ENCODE measurements around the gene TTC39B.

DNA sequence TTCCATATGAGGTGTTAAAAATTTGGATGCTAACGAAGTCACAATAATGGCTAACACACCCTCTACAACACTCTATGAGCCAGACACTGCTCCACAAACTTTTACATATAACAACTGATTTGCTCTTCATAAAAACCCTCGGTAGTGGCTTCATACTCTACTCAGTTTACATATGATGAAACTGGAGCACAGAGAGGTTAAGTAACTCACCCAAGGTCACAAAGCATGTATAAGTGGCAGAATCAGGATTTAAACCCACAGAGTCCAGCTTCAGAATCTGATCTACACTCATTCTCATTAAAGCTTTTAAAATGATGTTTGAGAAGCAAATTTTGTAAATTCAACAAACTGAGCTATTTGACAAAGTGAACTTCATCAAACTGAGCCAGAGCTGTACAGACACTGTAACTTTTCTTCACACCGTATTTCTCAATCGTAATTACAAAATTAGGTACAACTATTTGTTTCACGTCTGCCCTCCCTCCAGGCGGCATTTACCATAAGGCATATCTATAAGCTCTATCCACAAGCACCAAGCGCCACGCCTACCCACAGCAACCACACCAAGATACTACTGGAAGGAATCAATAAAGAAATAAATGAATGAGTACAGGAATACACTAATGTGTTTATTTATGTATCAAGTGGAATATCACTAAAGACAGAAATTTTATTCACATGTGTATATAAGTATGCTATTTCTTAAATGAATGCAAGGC is 24.3 kb downstream of the TTC39B start:
- TF ChIP-seq RAD21 (IDR thresholded peaks at IDR 0.05) (no peak), YY1 (IDR thresholded peaks at IDR 0.05) (no peak), CTCF (IDR thresholded peaks at IDR 0.05; ENCODE audit: low read depth, low read length, missing input control) (no peak), TAF1 (conservative IDR thresholded peaks at IDR 0.05) (no peak), JUND (IDR thresholded peaks at IDR 0.05) (no peak), FOXA1 (IDR thresholded peaks at IDR 0.05) (no peak), EGR1 (IDR thresholded peaks at IDR 0.05; ENCODE audit: low read depth in 2 of 2) (no peak)
- TF ChIP-seq, protein P1, sequence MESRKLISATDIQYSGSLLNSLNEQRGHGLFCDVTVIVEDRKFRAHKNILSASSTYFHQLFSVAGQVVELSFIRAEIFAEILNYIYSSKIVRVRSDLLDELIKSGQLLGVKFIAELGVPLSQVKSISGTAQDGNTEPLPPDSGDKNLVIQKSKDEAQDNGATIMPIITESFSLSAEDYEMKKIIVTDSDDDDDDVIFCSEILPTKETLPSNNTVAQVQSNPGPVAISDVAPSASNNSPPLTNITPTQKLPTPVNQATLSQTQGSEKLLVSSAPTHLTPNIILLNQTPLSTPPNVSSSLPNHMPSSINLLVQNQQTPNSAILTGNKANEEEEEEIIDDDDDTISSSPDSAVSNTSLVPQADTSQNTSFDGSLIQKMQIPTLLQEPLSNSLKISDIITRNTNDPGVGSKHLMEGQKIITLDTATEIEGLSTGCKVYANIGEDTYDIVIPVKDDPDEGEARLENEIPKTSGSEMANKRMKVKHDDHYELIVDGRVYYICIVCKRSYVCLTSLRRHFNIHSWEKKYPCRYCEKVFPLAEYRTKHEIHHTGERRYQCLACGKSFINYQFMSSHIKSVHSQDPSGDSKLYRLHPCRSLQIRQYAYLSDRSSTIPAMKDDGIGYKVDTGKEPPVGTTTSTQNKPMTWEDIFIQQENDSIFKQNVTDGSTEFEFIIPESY (IDR thresholded peaks at IDR 0.05), result no peak
